CD4-positive, alpha-beta T cell treated with Interleukin-21 for 1 hour (primary cell): Measurements from ENCODE around the gene TRANK1.
"Not testable (repeated sequence)": the region's sequence is repeated elsewhere in the genome, so short reads cannot be mapped to it uniquely, and the experiment has no call there.

Experiments used
- DNase-seq: peaks from one replicate; pipeline ENCODE4 v3.0.0-alpha.2; 2020

Gene TRANK1

DNA sequence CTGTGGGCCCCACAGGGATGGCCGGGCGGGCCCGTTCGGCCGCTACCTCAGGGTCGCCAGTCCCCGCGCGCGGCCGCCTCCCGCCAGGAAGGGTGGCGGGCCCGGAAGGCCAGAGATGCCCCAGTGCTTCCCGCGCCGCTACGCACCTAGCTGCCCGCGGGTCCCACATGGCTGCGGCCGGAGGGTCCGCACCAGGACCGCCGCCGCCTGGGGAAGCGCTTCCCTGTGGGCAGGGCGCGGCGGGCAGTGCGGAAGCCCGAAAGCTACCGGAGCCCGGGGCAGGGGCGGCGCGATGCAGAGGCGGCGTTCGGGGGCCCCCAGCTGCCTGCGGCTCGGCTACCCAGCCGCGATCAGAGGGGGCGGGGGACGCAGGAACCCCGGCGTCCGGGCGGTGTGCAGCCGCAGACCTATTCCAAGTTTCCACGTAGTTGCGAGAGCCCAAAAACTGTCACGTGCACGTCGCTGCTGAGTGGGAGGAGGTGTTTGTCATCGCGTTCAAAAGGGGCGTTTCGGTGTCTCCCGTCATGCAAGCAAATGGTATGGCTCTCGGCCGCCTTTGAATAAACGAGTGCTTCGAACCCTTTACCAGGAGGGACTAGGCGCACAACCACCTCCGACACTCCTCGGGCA, at the start of gene TRANK1:
Gene TRANK1 (minus strand): TSS at position 414 of the 630 bp plus-strand sequence. CDS start 245 bp downstream, at position 169.
- DNase-seq, result peak; percentile 86

DNA sequence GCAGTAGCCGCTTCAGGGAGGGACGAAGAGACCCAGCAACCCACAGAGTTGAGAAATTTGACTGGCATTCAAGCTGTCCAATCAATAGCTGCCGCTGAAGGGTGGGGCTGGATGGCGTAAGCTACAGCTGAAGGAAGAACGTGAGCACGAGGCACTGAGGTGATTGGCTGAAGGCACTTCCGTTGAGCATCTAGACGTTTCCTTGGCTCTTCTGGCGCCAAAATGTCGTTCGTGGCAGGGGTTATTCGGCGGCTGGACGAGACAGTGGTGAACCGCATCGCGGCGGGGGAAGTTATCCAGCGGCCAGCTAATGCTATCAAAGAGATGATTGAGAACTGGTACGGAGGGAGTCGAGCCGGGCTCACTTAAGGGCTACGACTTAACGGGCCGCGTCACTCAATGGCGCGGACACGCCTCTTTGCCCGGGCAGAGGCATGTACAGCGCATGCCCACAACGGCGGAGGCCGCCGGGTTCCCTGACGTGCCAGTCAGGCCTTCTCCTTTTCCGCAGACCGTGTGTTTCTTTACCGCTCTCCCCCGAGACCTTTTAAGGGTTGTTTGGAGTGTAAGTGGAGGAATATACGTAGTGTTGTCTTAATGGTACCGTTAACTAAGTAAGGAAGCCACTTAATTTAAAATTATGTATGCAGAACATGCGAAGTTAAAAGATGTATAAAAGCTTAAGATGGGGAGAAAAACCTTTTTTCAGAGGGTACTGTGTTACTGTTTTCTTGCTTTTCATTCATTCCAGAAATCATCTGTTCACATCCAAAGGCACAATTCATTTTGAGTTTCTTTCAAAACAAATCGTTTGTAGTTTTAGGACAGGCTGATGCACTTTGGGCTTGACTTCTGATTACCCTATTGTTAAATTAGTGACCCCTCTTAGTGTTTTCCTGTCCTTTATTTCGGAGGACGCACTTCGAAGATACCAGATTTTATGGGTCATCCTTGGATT, 48.8 kb upstream of the TRANK1 start, which contains the start of gene MLH1:
Gene MLH1 (plus strand): TSS at position 193 of the 958 bp plus-strand sequence. CDS start 30 bp downstream, at position 223.
- peak; percentile 100 for DNase-seq

DNA sequence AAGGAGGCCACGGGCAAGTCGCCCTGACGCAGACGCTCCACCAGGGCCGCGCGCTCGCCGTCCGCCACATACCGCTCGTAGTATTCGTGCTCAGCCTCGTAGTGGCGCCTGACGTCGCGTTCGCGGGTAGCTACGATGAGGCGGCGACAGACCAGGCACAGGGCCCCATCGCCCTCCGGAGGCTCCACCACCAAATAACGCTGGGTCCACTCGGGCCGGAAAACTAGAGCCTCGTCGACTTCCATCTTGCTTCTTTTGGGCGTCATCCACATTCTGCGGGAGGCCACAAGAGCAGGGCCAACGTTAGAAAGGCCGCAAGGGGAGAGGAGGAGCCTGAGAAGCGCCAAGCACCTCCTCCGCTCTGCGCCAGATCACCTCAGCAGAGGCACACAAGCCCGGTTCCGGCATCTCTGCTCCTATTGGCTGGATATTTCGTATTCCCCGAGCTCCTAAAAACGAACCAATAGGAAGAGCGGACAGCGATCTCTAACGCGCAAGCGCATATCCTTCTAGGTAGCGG, 48.0 kb upstream of the TRANK1 start, which contains the start of gene EPM2AIP1:
Gene EPM2AIP1 (minus strand): TSS at position 326 of the 520 bp plus-strand sequence. CDS start 54 bp downstream, at position 272.
- no peak for DNase-seq

DNA sequence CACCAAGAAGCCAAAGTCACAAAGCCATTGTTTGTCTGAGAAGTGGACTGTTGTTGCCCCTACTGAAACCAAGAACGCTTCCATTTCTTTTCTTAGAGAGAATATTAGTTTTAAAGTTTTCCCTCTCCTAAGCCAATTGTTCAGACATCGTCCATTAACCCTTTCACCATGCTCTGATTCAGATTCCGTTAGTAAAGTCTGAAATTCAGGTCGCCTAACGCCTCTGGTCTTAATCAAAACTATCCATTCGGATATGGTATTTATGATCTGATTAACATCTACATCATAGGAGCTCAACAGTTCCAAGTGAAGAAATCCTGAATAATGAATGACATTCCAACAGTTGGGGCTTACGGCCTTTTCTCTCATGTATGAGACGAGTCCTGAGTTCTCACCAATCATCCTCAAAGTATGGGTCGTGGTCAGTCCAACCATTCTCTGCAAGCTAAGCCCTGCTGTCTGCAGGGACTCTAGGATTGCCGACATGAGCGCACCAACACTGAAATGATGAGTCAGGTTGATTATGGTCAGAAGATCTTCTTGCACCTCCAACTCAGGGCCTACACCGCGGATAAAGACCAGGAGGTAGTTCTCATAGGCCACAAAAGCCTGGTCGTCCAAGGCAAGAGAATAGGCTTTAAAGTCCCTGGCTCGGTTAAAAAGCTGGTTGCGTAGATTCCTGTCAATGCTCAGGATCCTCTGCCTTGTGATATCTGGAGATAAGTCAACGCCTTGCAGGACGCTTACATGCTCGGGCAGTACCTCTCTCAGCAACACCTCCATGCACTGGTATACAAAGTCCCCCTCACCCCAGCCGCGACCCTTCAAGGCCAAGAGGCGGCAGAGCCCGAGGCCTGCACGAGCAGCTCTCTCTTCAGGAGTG, 47.3 kb upstream of the TRANK1 start:
- peak; percentile 19 for DNase-seq

DNA sequence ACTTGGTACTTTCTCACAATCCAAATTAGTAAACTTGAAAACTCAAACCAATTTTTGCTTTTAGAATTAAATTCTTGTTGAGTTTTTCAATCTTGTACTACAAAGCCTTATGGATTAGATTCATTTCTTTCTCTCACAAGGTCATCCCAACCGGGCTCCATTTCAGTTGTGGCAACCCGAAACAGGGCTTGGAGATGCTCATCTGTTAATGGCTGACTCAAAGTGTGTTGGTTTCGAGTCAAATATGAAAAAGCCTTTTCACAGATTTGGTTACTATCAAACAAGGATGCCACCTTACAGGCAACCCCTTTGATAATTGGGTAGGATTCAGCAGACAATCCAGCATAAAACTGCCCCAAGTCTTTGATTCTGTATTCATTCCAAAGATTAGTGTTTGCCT, 46.3 kb upstream of the TRANK1 start:
- peak; percentile 23 for DNase-seq

DNA sequence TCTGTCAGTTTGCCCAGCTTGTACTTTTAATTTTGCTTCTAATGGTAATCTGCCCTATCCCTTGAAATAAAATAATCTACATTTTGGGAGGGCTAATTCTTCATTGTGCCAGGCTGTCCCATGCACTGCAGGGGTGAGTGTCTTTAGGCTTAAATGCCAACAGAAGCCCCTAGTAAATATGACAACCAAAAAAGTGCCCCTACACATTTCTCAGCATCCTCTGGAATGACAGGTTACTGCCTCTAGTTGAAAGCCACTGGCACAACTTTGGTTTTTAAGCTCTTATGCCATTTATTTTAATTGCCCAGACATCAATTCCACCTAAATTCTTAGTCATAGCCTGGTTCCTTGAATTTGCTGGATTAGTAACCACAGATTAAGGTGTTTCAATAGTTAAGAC, 44.7 kb upstream of the TRANK1 start:
- no peak for DNase-seq

DNA sequence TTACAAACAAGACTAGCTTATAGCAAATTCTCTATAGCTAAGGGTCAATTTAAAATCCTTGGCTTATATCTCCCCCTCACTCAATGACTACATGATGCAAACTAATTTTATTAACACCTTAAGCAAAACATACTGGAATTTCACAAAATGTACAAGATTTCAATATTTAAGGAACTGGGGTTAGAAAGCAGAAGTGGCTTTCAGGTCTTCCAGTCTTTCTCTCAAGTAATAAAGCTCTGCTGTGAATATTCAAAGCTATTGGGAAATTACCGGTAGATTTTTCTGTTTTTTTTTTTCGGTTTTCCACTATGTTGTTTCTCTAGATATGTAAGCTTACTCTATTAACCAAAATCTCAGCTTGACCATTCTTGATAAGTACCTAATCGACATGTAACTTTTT, 44.2 kb upstream of the TRANK1 start:
- no peak for DNase-seq

DNA sequence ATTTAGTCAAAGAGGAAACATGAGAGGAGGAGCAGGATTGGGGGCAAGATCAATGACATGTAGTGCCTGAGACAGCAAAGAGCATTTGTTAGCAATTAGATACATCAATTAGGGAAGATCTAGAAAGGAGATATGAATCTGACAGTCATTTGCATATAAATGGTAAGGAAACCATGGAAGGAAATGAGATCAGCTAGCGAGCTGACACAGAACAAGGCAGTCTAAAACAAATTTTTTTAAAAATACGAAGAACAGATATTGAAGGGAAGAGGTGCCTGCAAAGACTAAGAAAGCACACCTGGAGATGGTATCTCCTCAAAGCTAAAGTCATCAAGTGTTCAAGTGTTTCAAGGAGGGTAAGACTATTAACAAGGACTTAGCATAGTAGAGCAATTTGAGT, 43.5 kb upstream of the TRANK1 start:
- peak; percentile 59 for DNase-seq

DNA sequence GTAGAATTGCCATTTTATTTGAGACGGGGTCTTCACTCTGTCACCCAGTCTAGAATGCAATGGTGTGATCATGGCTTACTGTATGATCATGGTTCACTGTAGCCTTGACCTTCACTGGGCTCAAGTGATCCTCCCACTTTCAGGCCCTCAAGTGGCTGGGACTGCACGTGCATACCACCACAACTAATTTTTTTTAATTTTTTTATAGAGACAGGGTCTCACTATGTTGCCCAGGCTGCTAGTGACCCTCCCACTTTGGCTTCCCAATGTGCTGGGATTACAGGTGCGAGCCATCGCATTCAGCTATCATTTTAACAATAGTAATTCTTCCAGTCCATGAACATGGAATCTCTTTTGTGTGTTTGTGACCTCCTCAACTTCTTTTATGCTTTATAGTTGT, 36.2 kb upstream of the TRANK1 start:
- no peak for DNase-seq

DNA sequence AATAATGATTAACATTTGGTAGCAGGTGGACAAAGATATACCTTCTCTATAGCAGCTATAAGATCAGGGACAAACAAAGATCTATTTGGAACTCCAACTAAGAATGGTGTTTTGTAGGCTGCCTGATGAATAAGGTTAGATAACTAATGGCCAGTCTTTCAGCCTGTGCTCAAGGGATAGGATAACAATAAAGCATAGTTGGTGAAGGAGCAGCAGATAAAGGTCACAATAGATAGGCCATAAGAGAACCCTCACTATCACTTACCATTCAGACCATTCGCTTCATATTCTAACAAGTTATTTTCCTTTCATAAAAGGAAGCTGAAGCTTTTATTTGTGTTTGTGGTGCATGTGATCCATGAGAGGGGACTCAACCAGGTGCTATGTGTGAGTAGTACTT, 28.3 kb upstream of the TRANK1 start:
- DNase-seq, result no peak

DNA sequence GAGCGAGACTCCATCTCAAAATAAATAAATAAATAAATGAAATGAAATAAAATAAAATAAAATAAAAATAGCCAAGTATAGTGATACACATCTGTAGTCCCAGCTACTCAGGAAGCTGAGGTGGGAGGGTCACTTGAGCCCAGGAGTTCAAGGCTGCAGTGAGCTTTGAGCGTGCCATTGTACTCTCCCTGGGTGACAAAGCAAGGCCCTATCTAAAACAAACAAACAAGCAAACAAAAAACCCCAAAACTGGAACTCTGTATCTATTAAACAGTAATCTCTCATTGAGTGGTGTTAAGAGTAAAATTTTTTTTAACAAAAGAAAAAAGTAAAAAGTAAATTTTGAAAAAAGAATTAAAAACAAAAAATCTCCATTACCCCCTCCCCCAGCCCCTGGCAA, 27.3 kb upstream of the TRANK1 start:
- no peak for DNase-seq

DNA sequence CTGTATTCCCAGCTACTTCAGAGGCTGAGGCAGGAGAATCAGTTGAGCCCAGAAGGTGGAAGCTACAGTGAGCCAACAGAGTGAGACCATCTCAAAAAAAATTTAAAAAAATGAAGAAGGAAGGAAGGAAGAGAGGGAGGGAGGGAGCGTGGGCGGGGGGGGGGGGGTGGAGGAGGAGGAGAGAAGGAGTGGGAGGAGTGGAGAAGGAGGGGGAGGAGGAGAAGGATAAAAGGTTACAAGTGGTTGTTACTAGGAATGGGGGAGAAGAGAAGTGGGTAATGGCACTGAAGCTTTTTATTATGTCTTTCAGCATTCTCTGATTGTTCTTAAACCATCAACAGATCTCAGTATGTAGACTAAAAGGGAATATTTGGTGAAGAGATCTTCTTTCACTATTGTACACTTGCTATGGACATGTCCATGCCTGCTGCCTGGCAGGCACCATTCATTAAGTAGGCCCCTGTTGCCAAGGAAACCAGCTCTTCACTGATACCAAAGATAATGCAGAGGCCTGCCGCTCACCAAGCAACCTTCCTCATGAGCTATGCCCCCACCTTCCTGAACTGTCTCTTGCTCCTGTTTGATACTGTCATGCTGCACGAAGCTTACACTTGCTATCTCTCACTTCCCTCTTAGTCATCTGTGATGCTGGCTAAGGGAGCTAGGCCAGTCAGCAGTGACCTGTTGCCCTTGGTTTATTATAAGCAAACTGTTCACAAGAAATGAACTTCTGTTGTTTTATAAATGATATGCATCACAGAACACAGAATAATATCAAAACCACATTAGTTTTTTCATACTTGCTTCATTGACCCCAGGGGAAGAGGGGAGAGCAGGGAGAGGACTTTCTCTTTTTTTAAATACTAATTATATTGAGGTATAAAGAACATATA, 24.9 kb upstream of the TRANK1 start:
- peak; percentile 71 for DNase-seq

DNA sequence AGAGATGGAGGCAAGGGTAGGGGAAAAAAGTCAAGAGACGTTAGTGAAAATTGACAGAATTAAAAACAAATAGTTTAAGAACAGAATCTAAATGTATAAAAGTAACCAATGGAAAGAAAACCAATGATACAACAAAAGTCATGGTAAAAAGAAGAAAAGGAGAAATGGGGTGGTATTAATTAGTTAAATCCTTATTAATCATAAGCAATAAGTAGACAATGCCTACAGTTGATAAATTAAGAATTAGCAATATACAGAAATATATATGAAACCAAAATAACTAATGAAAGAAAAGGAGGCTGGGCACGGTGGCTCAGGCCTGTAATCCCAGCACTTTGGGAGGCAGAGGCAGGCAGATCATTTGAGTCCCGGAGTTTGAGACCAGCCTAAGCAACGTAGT, 24.2 kb upstream of the TRANK1 start:
- no peak for DNase-seq

DNA sequence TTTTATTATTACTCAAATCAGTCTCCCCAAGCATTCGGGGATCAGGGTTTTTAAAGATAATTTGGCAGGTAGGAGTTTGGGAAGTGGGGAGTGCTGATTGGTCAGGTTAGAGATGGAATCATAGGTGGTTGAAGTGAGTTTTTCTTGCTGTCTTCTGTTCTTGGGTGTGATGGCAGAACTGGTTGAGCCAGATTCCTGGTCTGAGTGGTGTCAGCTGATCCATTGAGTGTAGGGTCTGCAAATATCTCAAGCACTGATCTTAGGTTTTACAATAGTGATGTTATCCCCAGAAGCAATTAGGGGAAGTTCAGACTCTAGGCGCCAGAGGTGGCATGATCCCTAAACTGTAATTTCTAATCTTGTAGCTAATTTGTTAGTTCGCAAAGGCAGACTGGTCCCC, 20.6 kb upstream of the TRANK1 start:
- no peak for DNase-seq

DNA sequence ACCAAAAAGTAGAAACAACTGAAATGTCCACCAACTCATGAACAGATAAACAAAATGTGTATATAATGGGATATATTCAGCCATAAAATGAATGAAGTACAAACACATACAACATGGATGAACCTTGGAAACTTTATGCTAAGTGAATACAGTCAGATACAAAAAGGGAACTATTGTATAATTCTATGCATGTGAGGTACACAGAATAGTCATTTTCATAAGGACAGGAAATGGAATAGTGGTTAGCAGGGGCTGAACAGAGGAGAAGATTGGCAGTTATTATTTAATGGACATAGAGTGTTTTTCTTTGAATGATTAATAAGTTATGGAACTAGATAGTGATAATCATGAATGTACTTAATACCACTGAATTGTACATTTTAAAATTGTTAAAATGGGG, 20.0 kb upstream of the TRANK1 start:
- no peak for DNase-seq

DNA sequence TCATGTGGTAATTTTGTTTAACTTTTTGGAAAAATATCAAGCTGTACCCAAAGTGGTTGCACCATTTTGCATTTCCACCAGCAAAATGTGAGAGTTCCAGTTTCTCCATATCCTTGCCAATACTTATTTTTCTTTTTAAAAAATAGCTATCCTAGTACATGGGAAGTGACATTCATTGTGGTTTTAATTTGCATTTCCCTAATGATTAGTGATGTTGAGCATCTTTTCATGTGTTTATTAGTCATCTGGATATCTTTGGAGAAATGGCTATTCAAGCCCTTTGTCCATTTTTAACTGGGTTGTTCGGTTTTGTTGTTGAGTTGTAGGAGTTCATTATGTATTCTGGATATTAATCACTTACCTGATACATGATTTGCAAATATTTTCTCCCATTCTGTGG, 19.5 kb upstream of the TRANK1 start:
- DNase-seq, result no peak

DNA sequence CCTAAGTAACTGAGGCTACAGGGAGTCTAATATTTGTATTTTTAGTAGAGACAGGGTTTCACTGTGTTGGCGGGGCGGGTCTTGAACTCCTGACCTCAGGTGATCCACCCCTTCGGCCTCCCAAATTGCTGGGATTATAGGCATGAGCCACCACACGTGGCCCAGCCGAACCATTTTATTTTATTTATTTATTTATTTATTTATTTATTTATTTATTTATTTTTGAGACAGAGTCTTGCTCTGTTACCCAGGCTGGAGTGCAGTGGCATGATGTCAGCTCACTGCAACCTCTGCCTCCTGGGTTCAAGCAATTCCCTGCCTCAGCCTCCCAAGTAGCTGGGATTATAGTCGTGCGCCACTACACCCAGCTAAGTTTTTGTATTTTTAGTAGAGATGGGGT, 18.2 kb upstream of the TRANK1 start:
- not testable (repeated sequence) for DNase-seq

DNA sequence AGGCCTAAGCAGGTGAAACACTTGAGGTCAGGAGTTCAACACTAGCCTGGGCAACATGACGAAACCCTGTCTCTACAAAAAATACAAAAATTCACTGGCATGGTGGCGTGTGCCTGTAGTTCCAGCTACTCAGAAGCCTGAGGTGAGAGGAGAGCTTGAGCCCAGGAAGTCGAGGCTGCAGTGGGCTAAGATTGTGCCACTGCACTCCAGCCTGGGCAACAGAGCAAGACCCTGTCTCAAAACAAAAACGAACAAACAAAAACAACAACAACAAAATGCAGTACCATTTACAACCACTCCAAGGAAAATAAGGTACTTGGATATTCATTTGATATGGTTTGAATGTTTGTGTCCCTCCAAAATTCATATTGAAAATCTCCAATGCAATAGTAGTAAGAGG, 15.6 kb upstream of the TRANK1 start:
- no peak for DNase-seq

DNA sequence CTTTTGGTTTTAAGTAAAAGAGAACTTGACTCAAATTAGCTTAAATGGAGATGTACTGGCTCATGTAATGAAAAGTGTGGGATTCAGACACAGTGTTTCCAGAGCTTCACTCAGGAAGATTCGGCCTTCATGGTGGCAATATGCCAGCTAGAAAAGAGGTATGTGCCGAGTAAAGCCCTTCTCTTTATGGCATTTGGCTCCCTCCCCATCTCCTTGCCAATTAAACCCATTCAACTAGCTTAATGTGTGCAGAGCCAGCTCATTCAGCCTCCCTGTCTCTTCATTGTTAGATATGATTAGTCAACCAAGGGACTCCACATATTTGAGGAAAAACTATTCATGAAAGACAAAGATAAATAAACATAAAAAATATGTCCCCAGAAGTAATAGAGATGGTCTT, 15.0 kb upstream of the TRANK1 start:
- no peak for DNase-seq

DNA sequence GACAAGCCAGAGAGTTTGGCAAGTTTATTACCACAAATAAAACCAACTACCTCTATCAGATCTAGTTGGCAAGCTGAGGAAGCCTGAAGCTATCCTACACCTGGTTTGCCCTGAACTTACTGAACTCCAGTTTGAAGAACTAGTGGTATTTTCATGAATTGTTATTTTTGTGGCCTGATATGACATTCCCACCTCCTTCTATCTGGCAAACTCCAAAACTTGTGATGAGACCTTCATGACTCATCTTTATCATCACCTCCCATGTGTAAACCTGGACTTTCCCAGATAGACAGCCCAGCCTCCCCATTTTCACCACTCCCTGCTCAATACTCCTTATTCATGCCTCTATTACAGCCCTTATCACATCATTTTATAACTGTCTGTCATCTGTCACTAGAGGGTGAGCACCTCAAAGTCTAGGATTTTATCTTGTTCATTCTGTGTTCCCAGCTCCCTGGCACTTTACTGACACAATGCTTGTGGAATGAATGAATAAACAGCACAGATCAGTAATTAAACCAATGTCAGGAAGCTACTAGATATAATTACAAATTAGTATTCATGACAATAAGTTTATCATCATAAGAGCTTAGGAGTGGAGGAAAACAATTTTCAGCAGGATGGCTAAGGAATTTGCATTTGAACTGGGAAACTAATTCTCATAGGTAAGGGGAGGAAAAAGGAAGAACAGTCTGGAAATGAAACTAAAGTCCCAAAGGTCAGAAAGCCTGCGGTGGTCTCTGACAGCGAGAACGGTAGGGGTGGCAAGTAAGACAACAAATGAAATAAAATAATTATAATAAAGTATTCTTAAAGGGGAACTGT, 13.2 kb upstream of the TRANK1 start:
- peak; percentile 7 for DNase-seq

DNA sequence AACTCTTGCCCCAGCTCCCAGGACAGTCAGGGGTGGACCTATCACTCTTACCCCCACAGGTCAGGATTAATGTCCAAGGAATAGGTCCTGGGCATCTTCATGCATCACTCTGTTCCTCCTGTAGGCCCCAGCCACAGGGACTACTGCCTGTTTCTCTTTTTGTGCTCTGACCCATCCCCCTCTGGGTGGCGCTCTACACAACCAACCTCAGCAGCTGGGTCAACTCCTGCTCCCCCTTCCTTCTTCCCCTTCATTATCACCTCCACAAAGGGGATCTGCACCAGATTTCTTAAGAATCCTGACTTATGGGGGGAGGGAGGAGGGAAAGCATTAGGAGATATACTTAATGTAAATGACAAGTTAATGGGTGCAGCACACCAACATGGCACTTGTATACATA, 12.2 kb upstream of the TRANK1 start:
- DNase-seq, result no peak
